ENCODE results near the gene ZNF558.
"Not testable (repeated sequence)": the region's sequence is repeated elsewhere in the genome, so short reads cannot be mapped to it uniquely, and the experiment has no call there.

ZNF558 gene

DNA sequence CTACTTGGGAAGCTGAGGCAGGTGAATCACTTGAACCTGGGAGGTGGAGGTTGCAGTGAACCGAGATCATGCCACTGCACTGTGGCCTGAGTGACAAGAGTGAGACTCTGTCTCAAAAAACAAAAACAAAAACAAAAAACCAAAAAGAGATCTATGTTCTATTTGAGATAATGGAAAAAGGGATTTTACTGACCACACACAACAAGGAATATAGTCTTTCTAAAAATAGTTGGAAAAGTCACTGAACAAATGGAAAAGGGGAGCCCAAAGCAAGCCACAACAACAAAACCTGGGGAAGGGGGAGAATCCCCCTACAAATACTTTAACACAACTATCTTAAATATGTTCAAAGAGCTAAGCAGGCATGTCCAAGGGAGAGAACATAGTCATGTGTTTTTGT is 37.3 kb downstream of the ZNF558 start:
- DNase-seq: no peak

DNA sequence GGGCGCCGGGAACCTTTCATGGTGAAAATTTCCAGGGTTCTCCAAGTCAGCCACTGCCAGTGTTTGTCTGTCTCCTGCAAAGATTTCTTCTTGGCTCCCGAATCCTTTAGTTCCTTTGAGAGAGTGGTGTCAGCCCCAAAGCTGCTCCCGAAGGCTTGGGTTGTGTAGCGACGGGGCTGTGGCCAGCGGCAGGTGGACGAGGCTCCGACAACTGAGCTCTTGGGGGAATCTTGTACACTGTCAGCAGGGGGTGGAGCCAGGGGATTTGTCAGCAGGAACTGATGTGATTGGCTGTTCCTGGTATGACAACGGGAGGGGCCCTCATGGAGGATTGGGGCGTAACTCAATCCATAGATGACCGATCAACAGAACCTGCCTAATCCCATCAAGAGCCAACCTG is 58.5 kb downstream of the ZNF558 start:
- not testable (repeated sequence) for DNase-seq

DNA sequence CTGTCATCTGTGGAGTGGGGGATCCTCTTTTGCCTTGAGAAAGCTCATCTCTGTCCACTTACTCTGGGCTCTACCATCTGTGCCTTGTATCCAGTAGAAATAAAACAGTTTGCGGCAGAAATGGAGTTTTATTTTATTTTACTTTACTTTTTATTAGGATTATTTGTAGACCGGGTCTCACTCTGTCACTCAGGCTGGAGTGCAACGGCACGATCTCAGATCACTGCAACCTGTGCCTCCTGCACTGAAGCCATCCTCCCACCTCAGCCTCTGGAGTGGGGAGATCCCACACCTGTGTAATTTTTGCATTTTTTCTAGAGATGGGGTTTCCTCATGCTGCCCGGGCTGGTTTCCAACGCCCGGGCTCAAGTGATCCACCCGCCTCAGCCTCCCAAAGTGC is 62.8 kb downstream of the ZNF558 start:
- not testable (repeated sequence) for DNase-seq

DNA sequence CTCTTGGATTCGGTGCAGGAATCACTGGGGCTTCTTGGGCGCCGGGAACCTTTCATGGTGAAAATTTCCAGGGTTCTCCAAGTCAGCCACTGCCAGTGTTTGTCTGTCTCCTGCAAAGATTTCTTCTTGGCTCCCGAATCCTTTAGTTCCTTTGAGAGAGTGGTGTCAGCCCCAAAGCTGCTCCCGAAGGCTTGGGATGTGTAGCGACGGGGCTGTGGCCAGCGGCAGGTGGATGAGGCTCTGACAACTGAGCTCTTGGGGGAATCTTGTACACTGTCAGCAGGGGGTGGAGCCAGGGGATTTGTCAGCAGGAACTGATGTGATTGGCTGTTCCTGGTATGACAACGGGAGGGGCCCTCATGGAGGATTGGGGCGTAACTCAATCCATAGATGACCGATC is 64.8 kb downstream of the ZNF558 start:
- not testable (repeated sequence) for DNase-seq
